ENCODE data around the gene TRIM69.

TRIM69 gene

GRCh38 chr15:44810237-44810636 lies 73.9 kb downstream of the TRIM69 start:
- no peak for DNase-seq

DNA sequence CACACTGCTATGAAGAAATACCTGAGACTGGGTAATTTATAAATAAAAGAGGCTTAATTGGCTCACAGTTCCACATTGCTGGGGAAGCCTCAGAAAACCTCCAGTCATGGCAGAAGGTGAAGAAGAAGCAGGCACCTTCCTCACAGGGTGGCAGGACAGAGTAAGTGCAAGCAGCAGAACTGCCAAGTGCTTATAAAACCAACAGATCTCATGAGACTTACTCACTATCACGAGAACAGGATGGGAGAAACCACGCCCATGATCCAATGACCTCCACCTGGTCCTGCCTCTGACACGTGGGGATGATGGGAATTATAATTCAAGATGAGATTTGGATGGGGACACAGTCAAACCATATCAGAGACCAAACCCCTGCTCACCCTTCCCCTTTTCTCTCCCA lies 75.0 kb downstream of the TRIM69 start:
- DNase-seq, result no peak

GRCh38 chr15:44812029-44812517 lies 75.7 kb downstream of the TRIM69 start:
- DNase-seq, result no peak

DNA sequence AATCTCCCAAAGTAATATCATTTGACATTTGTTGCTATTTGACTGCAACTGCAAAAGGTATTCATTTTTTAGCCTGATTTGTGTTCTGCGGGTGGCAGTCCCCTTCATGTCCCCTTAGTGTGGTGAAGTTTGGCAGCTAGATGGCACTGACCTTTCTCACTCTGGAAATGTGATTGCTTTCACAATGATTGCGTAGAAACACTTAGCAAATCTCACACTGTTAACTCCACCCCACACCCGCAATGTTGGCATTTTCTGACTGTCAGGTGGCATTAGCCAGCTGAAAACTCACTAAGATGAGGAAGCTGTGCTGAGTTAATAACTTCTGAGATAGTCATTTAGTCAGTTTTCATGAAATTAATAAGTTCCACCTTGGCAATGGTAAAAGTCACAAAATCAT lies 76.9 kb downstream of the TRIM69 start:
- no peak for DNase-seq

Data from CD4-positive, alpha-beta T cell treated with Interferon alpha-2 for 1 hour (primary cell).